SK-MEL-5 (cell line): ENCODE results near the gene RNASE8. TPM values are rescaled to one million over a fixed set of nuclear protein-coding genes. Genes with fewer than 3 reads are reported as not detected.

Experiments used
- DNase-seq: peaks from one replicate; pipeline ENCODE4 v3.0.0-alpha.2; 2016; ENCODE audit warnings: low read depth, low spot score
- in situ Hi-C: cut with HindIII; loops from 2 replicates; pipeline ENCODE4 v1.10.0; 2016; ENCODE audit warnings: low sequenced_read_pairs, high pct_unique_total_duplicates, low pct_unique_long_range_greater_than_20kb
- total RNA-seq: library from RNA; depleted of rRNA; stranded (reverse); fragments of >200 nt; shearing (Covaris generic); gene quantifications from 2 replicates; pipeline ENCODE4 v1.2.3, GENCODE V29; 2014; rRNA removed

RNASE8 gene
- total RNA-seq, 1 experiment from 2014 or later, result not detected

DNA sequence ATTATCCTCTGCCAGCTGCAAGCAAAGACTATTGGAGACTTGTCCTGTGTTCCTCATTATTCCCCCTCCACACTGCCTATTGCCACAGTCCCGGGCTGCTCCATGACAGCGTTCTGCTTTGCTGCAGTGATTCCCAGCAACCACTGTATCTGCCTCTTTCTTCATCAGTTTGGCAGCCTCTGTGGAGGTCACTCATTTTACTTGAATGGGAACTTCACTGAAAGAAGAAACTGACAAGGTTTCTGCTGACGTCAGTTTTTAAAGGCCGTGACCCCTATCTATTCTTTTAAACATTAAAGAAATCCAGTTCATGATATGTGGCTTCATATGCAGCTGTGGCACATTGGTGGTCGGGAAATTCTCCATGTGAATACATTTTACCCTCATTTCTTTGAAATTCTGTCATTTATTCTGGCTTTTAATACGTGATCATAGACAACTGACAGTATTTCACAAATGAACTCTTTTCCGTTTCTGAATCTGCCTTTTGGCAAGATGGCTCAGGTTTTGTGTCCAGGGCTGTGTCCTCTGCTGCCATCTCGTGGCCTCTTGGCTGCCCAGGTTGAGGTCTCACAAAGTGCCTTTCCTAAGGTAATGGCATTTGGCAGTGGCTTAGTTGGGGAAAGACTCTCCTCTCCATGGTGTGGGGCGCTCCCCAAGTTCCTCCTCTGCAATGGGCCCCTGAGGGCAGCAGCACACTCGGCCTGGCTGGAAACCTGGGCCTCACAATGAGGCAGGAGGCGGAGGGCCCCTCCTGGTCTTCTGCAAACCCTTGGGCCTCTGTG is 49.1 kb downstream of the RNASE8 start:
- in situ Hi-C loops, result no loop called here

DNA sequence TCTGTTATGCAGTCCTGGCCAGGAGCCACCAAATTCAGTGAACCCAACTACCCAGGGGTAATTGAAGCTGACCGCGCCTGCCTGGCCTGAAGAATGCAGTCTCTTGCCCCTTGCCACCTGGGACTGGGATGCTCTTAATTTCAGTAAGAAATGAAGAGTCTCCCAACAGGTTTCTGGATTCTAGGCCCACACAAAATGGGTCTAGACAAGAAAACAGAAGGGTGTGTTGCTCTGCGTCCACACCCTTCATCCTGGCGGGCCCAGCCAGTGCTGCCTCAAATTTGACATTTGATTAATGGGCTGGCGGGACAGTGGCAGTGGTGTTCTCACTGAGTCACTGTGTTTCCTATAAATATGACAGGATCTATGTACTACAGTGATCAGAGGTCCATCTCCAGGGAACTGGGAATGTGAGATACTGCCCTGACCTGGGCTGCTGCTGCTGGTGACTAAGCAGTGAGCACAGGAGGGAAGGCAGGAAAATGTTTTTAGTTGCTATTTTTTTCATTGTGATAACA is 49.7 kb downstream of the RNASE8 start:
- in situ Hi-C loops, result no loop called here
- DNase-seq, result no peak

More for the DNA sequence above, 49.1 kb downstream of the RNASE8 start:
- peak; percentile 87 for DNase-seq

Other genes with a start within 250 kb of the RNASE8 start
- not detected in 2 replicates for gene RNASE3, start 166.4 kb upstream of the RNASE8 start, total RNA-seq
- gene RNASE2, start 102.3 kb upstream of the RNASE8 start, total RNA-seq, result not detected in 2 replicates
- 38.0 and 47.1 TPM in 2 replicates for gene METTL17, start 67.8 kb upstream of the RNASE8 start, total RNA-seq
- not detected in 2 replicates for gene SLC39A2, start 58.5 kb upstream of the RNASE8 start, total RNA-seq
- gene NDRG2, start 32.8 kb upstream of the RNASE8 start, total RNA-seq, result 12.0 and 13.4 TPM in 2 replicates
- not detected in 2 replicates for gene TPPP2, start 27.6 kb upstream of the RNASE8 start, total RNA-seq
- gene RNASE13, start 23.0 kb upstream of the RNASE8 start, total RNA-seq, result not detected in 2 replicates
- gene RNASE7, start 15.5 kb upstream of the RNASE8 start, total RNA-seq, result not detected in 2 replicates
- 16.0 and 19.7 TPM in 2 replicates for gene ARHGEF40, start 12.5 kb downstream of the RNASE8 start, total RNA-seq
- 5.5 and 5.9 TPM in 2 replicates for gene ZNF219, start 40.8 kb downstream of the RNASE8 start, total RNA-seq
- 0.11 TPM in 1 of 2 replicates, not detected in the other for gene TMEM253, start 43.2 kb downstream of the RNASE8 start, total RNA-seq
- not detected in 2 replicates for gene OR5AU1, start 98.2 kb downstream of the RNASE8 start, total RNA-seq
- gene HNRNPC, start 211.6 kb downstream of the RNASE8 start, total RNA-seq, result 520 and 523 TPM in 2 replicates
- gene RPGRIP1, start 222.3 kb downstream of the RNASE8 start, total RNA-seq, result 0.08 and 0.21 TPM in 2 replicates